K562 treated with DMSO at 1 percent for 24 hours (cell line): ENCODE data around the gene ZNF619. TPM values are rescaled to one million over a fixed set of nuclear protein-coding genes. Genes with fewer than 3 reads are reported as not detected.

ENCODE experiments used
- total RNA-seq: library from RNA; unstranded; fragments of 300-600 nt; gene quantifications from 2 replicates; pipeline ENCODE4 v1.2.3, GENCODE V29; 2022; ENCODE audit warnings: low read depth; ENCODE audit not compliant: insufficient read depth

Gene ZNF619
- 4.9 and 6.2 TPM in 2 replicates for total RNA-seq

GRCh38 chr3:40476478-40477470, at the start of gene ZNF619:
TSS of gene ZNF619 (plus strand) at chr3:40477122. CDS start at chr3:40477980, 858 bp downstream.

GRCh38 chr3:40456940-40457823, 19.7 kb upstream of the ZNF619 start, which contains the start of gene RPL14:
TSS of gene RPL14 (plus strand) at chr3:40457339. CDS start at chr3:40457472, 133 bp downstream.

GRCh38 chr3:40505599-40506462, 28.9 kb downstream of the ZNF619 start, which contains the start of gene ZNF620:
TSS of gene ZNF620 (plus strand) at chr3:40506039. CDS start at chr3:40506353, 314 bp downstream.

GRCh38 chr3:40524568-40525285, 47.8 kb downstream of the ZNF619 start, which contains the start of gene ZNF621:
TSS of gene ZNF621 (plus strand) at chr3:40524960. CDS start at chr3:40525841, 881 bp downstream.

Other genes starting within 250 kb of the ZNF619 start
- 137 and 165 TPM in 2 replicates for gene EIF1B, start 167.4 kb upstream of the ZNF619 start, total RNA-seq
- 0.93 and 2.2 TPM in 2 replicates for gene ENTPD3, start 89.9 kb upstream of the ZNF619 start, total RNA-seq
- gene RPL14, start 19.8 kb upstream of the ZNF619 start, total RNA-seq = 2,658 and 2,850 TPM in 2 replicates
- 3.2 and 4.7 TPM in 2 replicates for gene ZNF620, start 28.9 kb downstream of the ZNF619 start, total RNA-seq
- 7.7 and 8.4 TPM in 2 replicates for gene ZNF621, start 47.8 kb downstream of the ZNF619 start, total RNA-seq